GM10248 (cell line): ENCODE data around the gene GRIK3.
"Not testable (repeated sequence)": the region's sequence is repeated elsewhere in the genome, so short reads cannot be mapped to it uniquely, and the experiment has no call there.

ENCODE experiments used
- CTCF ChIA-PET: fragments of 300-600 bp; sonication (Branson Sonifier 250); formaldehyde crosslinking; extraction: SDS; loops from one replicate; lab custom pipeline; 2021; ENCODE audit warnings: antibody characterized with exemption; lab: Yijun Ruan, JAX
- POLR2A ChIA-PET: fragments of 350-650 bp; sonication (Branson Sonifier 250); formaldehyde crosslinking; extraction: SDS; loops from one replicate; lab custom pipeline; 2020; ENCODE audit warnings: antibody characterized with exemption; lab: Yijun Ruan, JAX
- DNase-seq: peaks from one replicate; pipeline ENCODE4 v3.0.0; 2012; ENCODE audit errors: extremely low spot score
- TF ChIP-seq, protein P1 (sequence below): IDR thresholded peaks from 2 replicates; pipeline ENCODE4 v1.5.1; 2012; ENCODE audit warnings: mild to moderate bottlenecking, low read depth; ENCODE audit errors: extremely low read depth, missing control alignments, control extremely low read depth

The GRIK3 gene

DNA sequence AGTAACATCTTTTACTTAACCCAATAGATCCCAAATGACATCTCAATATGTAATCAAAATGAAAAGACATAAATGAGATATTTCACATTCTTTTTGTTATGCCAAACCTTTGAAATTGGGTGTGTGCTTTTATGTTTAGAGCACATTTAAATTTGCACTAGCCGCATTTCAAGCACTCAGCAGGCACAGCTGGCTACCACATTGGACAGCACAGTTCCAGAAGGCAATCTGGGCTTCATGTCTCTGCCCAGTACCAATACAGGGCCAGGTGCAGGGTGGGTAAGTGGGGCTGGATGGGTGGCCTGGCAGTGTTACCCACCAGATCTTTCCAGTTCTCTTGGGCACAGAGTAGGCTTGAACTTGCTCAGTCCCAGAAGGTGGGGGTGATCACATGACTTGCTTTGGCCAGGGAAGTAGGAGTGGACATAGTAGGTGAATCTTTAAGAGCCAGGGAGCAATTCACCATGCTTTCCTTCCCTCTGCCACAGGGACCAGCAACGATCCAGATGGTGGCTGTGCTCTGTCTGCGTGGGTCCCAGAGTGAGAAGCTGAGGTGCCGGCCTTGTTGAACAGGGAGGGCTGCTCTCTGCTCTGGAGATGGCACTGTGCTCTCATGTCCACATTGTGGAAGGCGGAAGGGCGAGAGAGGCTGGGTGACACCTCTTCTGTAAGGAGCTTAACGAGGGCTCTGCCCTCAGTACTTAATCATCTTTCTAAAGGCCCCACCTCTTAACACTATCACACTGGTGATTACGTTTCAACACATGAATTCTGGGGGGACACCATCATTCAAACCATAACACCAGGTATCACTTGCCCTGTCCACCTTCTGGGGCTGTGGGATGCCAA, 261.4 kb downstream of the GRIK3 start:
- CTCF ChIA-PET, result no interaction called here
- TF ChIP-seq, protein P1, sequence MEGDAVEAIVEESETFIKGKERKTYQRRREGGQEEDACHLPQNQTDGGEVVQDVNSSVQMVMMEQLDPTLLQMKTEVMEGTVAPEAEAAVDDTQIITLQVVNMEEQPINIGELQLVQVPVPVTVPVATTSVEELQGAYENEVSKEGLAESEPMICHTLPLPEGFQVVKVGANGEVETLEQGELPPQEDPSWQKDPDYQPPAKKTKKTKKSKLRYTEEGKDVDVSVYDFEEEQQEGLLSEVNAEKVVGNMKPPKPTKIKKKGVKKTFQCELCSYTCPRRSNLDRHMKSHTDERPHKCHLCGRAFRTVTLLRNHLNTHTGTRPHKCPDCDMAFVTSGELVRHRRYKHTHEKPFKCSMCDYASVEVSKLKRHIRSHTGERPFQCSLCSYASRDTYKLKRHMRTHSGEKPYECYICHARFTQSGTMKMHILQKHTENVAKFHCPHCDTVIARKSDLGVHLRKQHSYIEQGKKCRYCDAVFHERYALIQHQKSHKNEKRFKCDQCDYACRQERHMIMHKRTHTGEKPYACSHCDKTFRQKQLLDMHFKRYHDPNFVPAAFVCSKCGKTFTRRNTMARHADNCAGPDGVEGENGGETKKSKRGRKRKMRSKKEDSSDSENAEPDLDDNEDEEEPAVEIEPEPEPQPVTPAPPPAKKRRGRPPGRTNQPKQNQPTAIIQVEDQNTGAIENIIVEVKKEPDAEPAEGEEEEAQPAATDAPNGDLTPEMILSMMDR, result no peak
- no peak for DNase-seq
- POLR2A ChIA-PET, result no interaction called here

DNA sequence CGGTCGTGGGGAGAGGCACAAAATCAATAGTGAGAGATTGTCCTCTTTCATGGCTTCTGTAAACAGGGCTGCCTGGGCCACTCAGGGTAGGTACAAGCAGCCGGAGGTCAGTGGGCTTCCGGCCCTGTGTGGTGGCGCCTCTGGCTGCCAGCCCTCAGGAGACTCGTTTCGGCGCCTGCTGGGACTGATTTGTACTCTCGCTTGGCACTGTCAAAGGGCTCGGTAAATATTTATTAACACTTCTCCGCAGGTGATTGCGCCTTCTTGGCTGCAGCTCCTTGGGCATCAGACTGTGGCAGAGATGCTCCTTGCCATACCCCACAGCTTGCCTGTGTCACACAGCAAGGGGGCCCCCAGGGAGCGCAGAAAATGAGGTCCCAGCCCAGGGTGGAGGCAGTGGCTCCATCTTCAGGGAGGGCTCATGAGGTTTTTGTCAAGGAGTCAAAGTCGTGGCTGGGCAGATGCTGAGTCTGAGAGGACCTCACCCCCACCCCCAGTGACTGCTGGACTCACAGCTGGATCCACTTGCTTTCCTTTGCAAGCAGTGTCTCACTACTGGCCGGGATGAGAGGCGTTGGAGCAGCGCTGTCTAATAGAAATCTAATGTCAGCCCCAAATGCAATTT, 262.5 kb downstream of the GRIK3 start:
- TF ChIP-seq, protein P1, result no peak
- ChIA-PET POLR2A (no interaction called here), CTCF (no interaction called here)
- no peak for DNase-seq

DNA sequence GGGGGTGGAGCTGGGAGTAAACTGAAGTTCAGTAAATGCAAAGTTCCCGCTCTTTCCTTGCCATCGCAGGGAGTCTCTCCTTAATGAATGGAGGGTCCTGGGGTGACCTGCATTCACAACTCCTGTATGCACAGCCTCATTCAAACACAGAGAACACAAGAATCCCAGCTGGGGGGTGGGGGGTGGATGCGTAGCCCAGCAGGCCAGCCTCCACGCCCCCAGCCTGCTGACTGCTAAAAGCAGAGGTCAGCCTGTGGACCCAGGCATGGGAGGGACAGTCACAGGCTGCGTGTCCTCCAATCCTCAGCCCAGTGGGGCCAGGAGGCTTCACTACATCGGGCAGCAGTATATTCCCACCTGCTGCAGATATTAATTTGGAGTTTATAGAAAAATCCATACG, 263.1 kb downstream of the GRIK3 start:
- TF ChIP-seq, protein P1, result no peak
- POLR2A ChIA-PET, result no interaction called here
- DNase-seq, result no peak
- CTCF ChIA-PET, result no interaction called here

DNA sequence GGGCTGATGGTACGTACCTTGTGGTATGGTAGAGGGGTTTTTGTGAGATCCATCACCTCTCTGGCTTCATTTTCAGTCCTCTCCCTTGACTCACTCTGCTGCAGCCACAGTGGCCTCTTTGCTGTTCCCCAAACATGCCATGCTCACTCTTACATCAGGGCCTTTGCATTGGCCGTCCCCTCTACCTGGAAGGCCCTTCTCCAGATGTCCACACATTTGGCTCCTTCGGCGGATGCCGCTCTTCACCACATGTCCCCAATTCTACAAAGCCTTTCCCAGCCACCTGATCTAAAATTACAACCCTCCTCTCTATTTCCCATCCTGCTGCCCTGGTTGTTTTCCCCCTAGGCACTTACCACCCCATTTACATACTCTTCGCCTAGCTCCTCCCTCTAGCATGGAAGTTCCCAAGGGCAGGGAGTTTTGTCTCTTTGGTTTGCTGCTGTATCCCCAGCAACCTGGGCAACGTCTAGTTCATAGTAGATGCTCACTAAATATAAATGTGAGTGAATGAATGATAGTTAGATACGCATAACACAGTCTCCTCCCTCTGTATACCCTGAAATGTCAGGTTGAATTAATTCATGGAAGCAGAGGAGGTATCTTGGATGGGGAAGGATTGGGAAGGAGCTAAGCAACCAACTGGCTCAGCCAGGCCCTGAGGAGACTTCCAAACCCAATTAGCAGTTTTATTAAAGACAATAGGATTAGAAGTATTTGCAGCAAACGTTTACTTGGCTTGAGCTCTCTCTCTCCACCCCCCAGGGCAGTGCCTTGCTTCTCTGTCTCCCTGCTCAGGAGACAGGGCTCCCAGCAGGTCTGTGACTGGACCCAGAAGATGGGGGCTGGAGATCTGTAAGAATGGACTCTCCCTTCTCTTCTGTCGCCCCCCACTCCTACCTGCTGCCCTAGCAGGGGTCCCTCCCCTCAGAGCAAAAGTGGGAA, 264.2 kb downstream of the GRIK3 start:
- DNase-seq, result no peak
- TF ChIP-seq, protein P1, result no peak
- ChIA-PET CTCF (no interaction called here), POLR2A (no interaction called here)

DNA sequence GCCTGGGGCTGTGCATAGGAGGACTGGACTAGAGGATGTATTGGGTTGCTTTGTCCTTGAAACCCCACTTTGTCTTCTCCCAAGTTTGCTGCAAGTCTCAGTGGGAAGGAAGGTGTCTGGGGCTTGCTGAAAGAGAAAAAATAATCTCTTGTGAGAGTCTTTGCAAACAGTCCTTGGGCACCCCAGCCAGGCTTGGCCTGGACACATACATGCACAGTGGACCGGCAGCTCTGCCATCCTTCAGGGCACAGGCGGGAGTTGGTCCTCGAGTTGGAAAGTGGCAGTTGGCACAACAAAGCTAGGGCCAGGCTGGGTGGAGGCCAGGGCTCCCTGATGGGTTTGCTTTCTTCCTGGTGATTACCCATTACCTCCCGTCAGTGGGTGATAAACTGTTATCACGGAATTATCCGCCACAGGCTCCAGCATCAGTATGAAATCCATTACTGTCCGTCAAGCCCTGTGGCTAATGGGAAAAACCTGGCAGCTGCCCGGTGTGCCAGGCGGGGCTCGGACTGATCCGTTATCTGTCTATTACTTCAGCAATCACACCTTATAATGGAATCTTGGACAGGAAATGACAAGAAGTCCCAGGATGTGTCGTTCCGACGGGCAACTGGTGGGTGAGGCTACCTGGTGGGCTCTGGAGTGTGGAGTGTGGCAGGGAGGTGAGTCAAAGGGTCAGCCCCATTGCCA, 265.7 kb downstream of the GRIK3 start:
- ChIA-PET POLR2A (no interaction called here), CTCF (no interaction called here)
- DNase-seq, result no peak
- TF ChIP-seq, protein P1, result no peak

DNA sequence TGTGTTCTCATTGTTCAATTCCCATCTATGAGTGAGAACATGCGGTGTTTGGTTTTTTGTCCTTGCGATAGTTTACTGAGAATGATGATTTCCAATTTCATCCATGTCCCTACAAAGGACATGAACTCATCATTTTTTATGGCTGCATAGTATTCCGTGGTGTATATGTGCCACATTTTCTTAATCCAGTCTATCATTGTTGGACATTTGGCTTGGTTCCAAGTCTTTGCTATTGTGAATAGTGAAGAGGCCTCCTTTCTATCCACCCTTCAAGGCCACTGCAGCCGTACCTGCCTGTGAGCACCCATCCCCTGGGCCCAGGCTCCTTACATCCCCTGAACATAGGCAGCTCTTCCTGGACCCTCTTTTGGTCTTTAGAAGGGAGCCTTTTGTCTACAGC, 266.9 kb downstream of the GRIK3 start:
- POLR2A ChIA-PET, result not testable (repeated sequence)

More for the DNA sequence above, 266.9 kb downstream of the GRIK3 start:
- CTCF ChIA-PET, DNase-seq: not testable (repeated sequence)
